GM18505 (cell line): Measurements from ENCODE around the gene CACNA1A.

Experiments used
- ATAC-seq: cut with Tn5 transposase; IDR thresholded peaks from one replicate; pipeline ENCODE4 v1.9.1; 2021; ENCODE audit not compliant: unreplicated experiment
- POLR2A ChIP-seq: IDR thresholded peaks from 4 replicates; pipeline ENCODE4 v1.6.1; 2011; ENCODE audit warnings: borderline replicate concordance; ENCODE audit not compliant: insufficient read depth, insufficient read length; ENCODE audit errors: extremely low read depth

Gene CACNA1A

GRCh38 chr19:13318190-13318589 is 188.1 kb downstream of the CACNA1A start:
- ATAC-seq = no peak
- TF ChIP-seq POLR2A = no peak

- ATAC-seq = no peak
- TF ChIP-seq POLR2A = no peak
Measured at GRCh38 chr19:13315495-13315894, 190.8 kb downstream of the CACNA1A start.

GRCh38 chr19:13314761-13315160 is 191.5 kb downstream of the CACNA1A start:
- TF ChIP-seq POLR2A = no peak
- no peak for ATAC-seq

GRCh38 chr19:13313875-13314274 is 192.4 kb downstream of the CACNA1A start:
- no peak for ATAC-seq
- TF ChIP-seq POLR2A = no peak

GRCh38 chr19:13309864-13310263 is 196.4 kb downstream of the CACNA1A start:
- ATAC-seq = no peak
- no peak for TF ChIP-seq POLR2A

- ATAC-seq = no peak
- no peak for TF ChIP-seq POLR2A
Measured at GRCh38 chr19:13303381-13304129, 202.7 kb downstream of the CACNA1A start.

GRCh38 chr19:13302526-13303270 is 203.6 kb downstream of the CACNA1A start:
- no peak for TF ChIP-seq POLR2A
- no peak for ATAC-seq

- no peak for TF ChIP-seq POLR2A
- ATAC-seq = no peak
Measured at GRCh38 chr19:13301627-13302334, 204.5 kb downstream of the CACNA1A start.

- no peak for TF ChIP-seq POLR2A
- no peak for ATAC-seq
Measured at GRCh38 chr19:13300421-13301030, 205.8 kb downstream of the CACNA1A start.

- TF ChIP-seq POLR2A = no peak
- ATAC-seq = no peak
Measured at GRCh38 chr19:13299838-13300237, 206.4 kb downstream of the CACNA1A start.

- TF ChIP-seq POLR2A = no peak
Measured at GRCh38 chr19:13298565-13299481, 207.5 kb downstream of the CACNA1A start.

GRCh38 chr19:13297023-13297422 is 209.3 kb downstream of the CACNA1A start:
- ATAC-seq = no peak
- TF ChIP-seq POLR2A = no peak

More at GRCh38 chr19:13298565-13299481, 207.5 kb downstream of the CACNA1A start:
- no peak for ATAC-seq
